WI38 (cell line): Measurements from ENCODE around the gene SMYD2.

ENCODE experiments used
- H3K4me3 ChIP-seq: 2 replicates; pipeline ENCODE4 v1.5.1; 2011; ENCODE audit warnings: low read depth, mild to moderate bottlenecking, control low read depth, low read length
- CTCF ChIP-seq: IDR thresholded peaks from 2 replicates; pipeline ENCODE4 v1.5.1; 2012; ENCODE audit warnings: low read depth, mild to moderate bottlenecking, control low read depth, low read length

Gene SMYD2

GRCh38 chr1:214337511-214337910 is 56.6 kb downstream of the SMYD2 start:
- TF ChIP-seq CTCF = no peak
- no peak overlapping the region for H3K4me3 ChIP-seq

- no peak for TF ChIP-seq CTCF
- H3K4me3 ChIP-seq = no peak overlapping the region
These were observed 57.3 kb downstream of the SMYD2 start for GRCh38 chr1:214338212-214338611.

GRCh38 chr1:214341459-214341858 is 60.5 kb downstream of the SMYD2 start:
- no peak for TF ChIP-seq CTCF
- H3K4me3 ChIP-seq = no peak overlapping the region

- no peak for TF ChIP-seq CTCF
- no peak overlapping the region for H3K4me3 ChIP-seq
These were observed 61.0 kb downstream of the SMYD2 start for GRCh38 chr1:214341932-214342331.

GRCh38 chr1:214342525-214342924 is 61.6 kb downstream of the SMYD2 start:
- H3K4me3 ChIP-seq = no peak overlapping the region
- no peak for TF ChIP-seq CTCF

GRCh38 chr1:214344897-214345296 is 63.9 kb downstream of the SMYD2 start:
- no peak for TF ChIP-seq CTCF
- no peak overlapping the region for H3K4me3 ChIP-seq

GRCh38 chr1:214349008-214349407 is 68.0 kb downstream of the SMYD2 start:
- TF ChIP-seq CTCF = no peak
- no peak overlapping the region for H3K4me3 ChIP-seq
